Vagina (tissue), 2 donors: ENCODE results near the gene PSPC1. TPM values are rescaled to one million over a fixed set of nuclear protein-coding genes. Genes with fewer than 3 reads are reported as not detected.

Experiments
- DNase-seq, 2 donors: peaks; one replicate each; pipeline ENCODE4 v3.0.0-alpha.2; 2017; ENCODE audit errors: extremely low spot score in 2 of 2
- H3K27ac ChIP-seq: fragments of 200-600 bp; sonication (generic); one replicate; pipeline ENCODE4 v1.5.1; 2019
- H3K27me3 ChIP-seq: fragments of 200-600 bp; sonication (generic); one replicate; pipeline ENCODE4 v1.5.1; 2019
- H3K36me3 ChIP-seq, 2 donors: fragments of 200-600 bp; sonication (generic); one replicate each; pipeline ENCODE4 v1.5.1; 2017 to 2019
- H3K4me1 ChIP-seq: fragments of 200-600 bp; sonication (generic); one replicate; pipeline ENCODE4 v1.5.1; 2019
- H3K4me3 ChIP-seq, 2 donors: fragments of 200-600 bp; sonication (generic); 1 replicate in 1 of 2; 2 replicates in 1 of 2; pipeline ENCODE4 v1.5.1; 2016 to 2019
- H3K9me3 ChIP-seq: fragments of 200-600 bp; sonication (generic); one replicate; pipeline ENCODE4 v1.5.1; 2019
- CTCF ChIP-seq, 3 experiments: fragments of 450-650 bp in 2 of 3; fragments of 200-600 bp in 1 of 3; sonication (generic) in 1 of 3; IDR thresholded peaks; one replicate each; pipeline ENCODE4 v1.5.1; 2017 to 2019; ENCODE audit warnings: antibody characterized with exemption in 3 of 3, mild to moderate bottlenecking in 2 of 3, moderate library complexity in 2 of 3
- POLR2A ChIP-seq, 2 donors: fragments of 450-650 bp; IDR thresholded peaks; one replicate each; pipeline ENCODE4 v1.6.1; 2017; ENCODE audit warnings: antibody characterized with exemption in 2 of 2, mild to moderate bottlenecking in 2 of 2, moderate library complexity in 2 of 2
- POLR2AphosphoS5 ChIP-seq, 2 donors: sonication (generic); formaldehyde crosslinking; IDR thresholded peaks; one replicate each; pipeline ENCODE4 v1.9.0; 2017; ENCODE audit warnings: antibody characterized with exemption in 2 of 2, mild to moderate bottlenecking in 2 of 2, low read depth in 1 of 2; ENCODE audit not compliant: insufficient read depth in 1 of 2
- intact Hi-C: fragments of 100-400 bp; cut with DNase I; formaldehyde crosslinking; loops from one replicate; pipeline ENCODE4 v1.15.1; 2023
- total RNA-seq: library from RNA; depleted of rRNA; stranded (reverse); fragments of >200 nt; gene quantifications from one replicate; pipeline ENCODE4 v1.2.3, GENCODE V29; 2016

PSPC1 gene
- total RNA-seq, 1 donor from 2014 or later, result 68.0 TPM

DNA sequence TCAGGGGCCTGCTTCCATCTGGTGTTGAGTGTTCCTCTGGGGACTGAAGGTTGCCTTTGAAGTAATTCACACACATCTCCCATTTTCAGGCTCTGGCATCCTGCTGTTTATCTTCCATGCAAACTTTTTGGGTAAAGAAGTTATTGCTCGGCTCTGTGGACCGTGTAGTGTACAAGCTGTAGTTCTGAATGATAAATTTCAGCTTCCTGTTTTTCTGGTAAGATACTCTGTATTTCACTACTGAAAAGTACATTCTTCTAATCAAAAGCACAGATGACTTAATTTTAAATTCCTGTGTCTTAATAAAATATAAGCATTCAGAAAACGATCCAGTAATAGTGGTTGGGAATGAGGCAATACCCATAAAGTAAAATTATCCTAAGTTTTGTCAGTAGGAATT lies 112.6 kb downstream of the PSPC1 start:
- Histone ChIP-seq H3K4me3 (no peak overlapping the region), H3K4me1 (no peaks in the 10 kb centered on the region), H3K36me3 (peaks cover 0 to 86% of the 10 kb centered on the region in 2 donors), H3K27me3 (no peaks in the 10 kb centered on the region), H3K9me3 (no peaks in the 10 kb centered on the region), H3K27ac (no peak overlapping the region)
- DNase-seq, result no peak
- intact Hi-C loops, result no loop called here
- no peak for TF ChIP-seq POLR2A (IDR thresholded peaks at IDR 0.05)
- TF ChIP-seq POLR2AphosphoS5 (IDR thresholded peaks at IDR 0.05; ENCODE audit: insufficient read depth in 1 of 2, low read depth in 1 of 2), result no peak
- no peak for TF ChIP-seq CTCF (IDR thresholded peaks at IDR 0.05)

GRCh38 chr13:19668778-19669177 lies 114.0 kb downstream of the PSPC1 start:
- Histone ChIP-seq H3K9me3 (no peaks in the 10 kb centered on the region), H3K4me3 (no peak overlapping the region), H3K4me1 (no peaks in the 10 kb centered on the region), H3K36me3 (peaks cover 0 to 84% of the 10 kb centered on the region in 2 donors), H3K27ac (no peak overlapping the region), H3K27me3 (no peaks in the 10 kb centered on the region)
- DNase-seq, result no peak
- intact Hi-C loops, result no loop called here
- TF ChIP-seq POLR2AphosphoS5 (IDR thresholded peaks at IDR 0.05; ENCODE audit: insufficient read depth in 1 of 2, low read depth in 1 of 2), result no peak

GRCh38 chr13:19665427-19665859 lies 117.3 kb downstream of the PSPC1 start:
- TF ChIP-seq POLR2A (IDR thresholded peaks at IDR 0.05), result no peak
- no peak for TF ChIP-seq POLR2AphosphoS5 (IDR thresholded peaks at IDR 0.05; ENCODE audit: insufficient read depth in 1 of 2, low read depth in 1 of 2)
- no peak for TF ChIP-seq CTCF (IDR thresholded peaks at IDR 0.05)
- peaks cover 0 to 88% of the 10 kb centered on the region in 2 donors for H3K36me3 ChIP-seq
- no peaks in the 10 kb centered on the region for H3K9me3 ChIP-seq

GRCh38 chr13:19664481-19665230 lies 118.1 kb downstream of the PSPC1 start:
- H3K27me3 ChIP-seq, result no peaks in the 10 kb centered on the region
- no peaks in the 10 kb centered on the region for H3K4me1 ChIP-seq
- H3K4me3 ChIP-seq, result no peak overlapping the region
- H3K36me3 ChIP-seq, result peaks cover 0 to 82% of the 10 kb centered on the region in 2 donors
- H3K27ac ChIP-seq, result no peak overlapping the region
- TF ChIP-seq CTCF (IDR thresholded peaks at IDR 0.05) (no peak), POLR2AphosphoS5 (IDR thresholded peaks at IDR 0.05; ENCODE audit: insufficient read depth in 1 of 2, low read depth in 1 of 2) (no peak), POLR2A (IDR thresholded peaks at IDR 0.05) (no peak)
- no peaks in the 10 kb centered on the region for H3K9me3 ChIP-seq
- intact Hi-C loops, result no loop called here
- DNase-seq, result no peak

More at GRCh38 chr13:19665427-19665859, 117.3 kb downstream of the PSPC1 start:
- intact Hi-C loops, result no loop called here
- Histone ChIP-seq H3K27me3 (no peaks in the 10 kb centered on the region), H3K4me1 (no peaks in the 10 kb centered on the region), H3K27ac (no peak overlapping the region), H3K4me3 (no peak overlapping the region)
- no peak for DNase-seq

GRCh38 chr13:19663416-19663979 lies 119.2 kb downstream of the PSPC1 start:
- H3K9me3 ChIP-seq, result no peaks in the 10 kb centered on the region
- TF ChIP-seq POLR2A (IDR thresholded peaks at IDR 0.05), result no peak
- no peak for TF ChIP-seq CTCF (IDR thresholded peaks at IDR 0.05)

More at GRCh38 chr13:19663416-19663979, 119.2 kb downstream of the PSPC1 start:
- DNase-seq, result no peak
- Histone ChIP-seq H3K27me3 (no peaks in the 10 kb centered on the region), H3K4me1 (no peaks in the 10 kb centered on the region), H3K27ac (no peak overlapping the region), H3K4me3 (no peak overlapping the region), H3K36me3 (peaks cover 0 to 81% of the 10 kb centered on the region in 2 donors)
- intact Hi-C loops, result no loop called here
